ENCODE measurements around the gene ARFIP2. TPM values are rescaled to one million over a fixed set of nuclear protein-coding genes. Genes with fewer than 3 reads are reported as not detected.
A peak's percentile ranks its signal among the peaks of the same experiment; 100 is the strongest.

The ARFIP2 gene
- total RNA-seq, 1 donor from 2014 or later = 43.1 TPM

- intact Hi-C loops (cut with micrococcal nuclease) = loop anchor here (10.0 kb wide), 1 partner anchor 852 kb away; the partner anchor contains the start of gene TRIM34
- no peak for DNase-seq
- TF ChIP-seq CTCF (IDR thresholded peaks at IDR 0.05) = no peak
- Mint-ChIP-seq H3K4me3 (no peak overlapping the region), H3K9me3 (no peaks in the 10 kb centered on the region), H3K27me3 (no peaks in the 10 kb centered on the region), H3K27ac (peak overlapping the region; percentile 10), H3K36me3 (ENCODE audit: low read depth) (peaks cover 33% of the 10 kb centered on the region), H3K4me1 (peaks cover 39% of the 10 kb centered on the region)
- ChIA-PET CTCF (no interaction called here), POLR2A (no interaction called here)
- no peak for ATAC-seq (ENCODE audit: low read depth)
Observed at GRCh38 chr11:6476571-6476970, 4.6 kb downstream of the ARFIP2 start.

GRCh38 chr11:6475936-6476335, 5.2 kb downstream of the ARFIP2 start:
- Mint-ChIP-seq H3K36me3 (ENCODE audit: low read depth) (peaks cover 28% of the 10 kb centered on the region), H3K4me1 (peaks cover 35% of the 10 kb centered on the region), H3K9me3 (no peaks in the 10 kb centered on the region), H3K4me3 (no peak overlapping the region), H3K27ac (no peak overlapping the region), H3K27me3 (no peaks in the 10 kb centered on the region)
- no peak for ATAC-seq (ENCODE audit: low read depth)
- DNase-seq = no peak
- intact Hi-C loops (cut with micrococcal nuclease) = loop anchor here (10.0 kb wide), 1 partner anchor 851 kb away; the partner anchor contains the start of gene TRIM34
- ChIA-PET POLR2A (interaction anchor here (1.0 kb wide), 1 partner anchor 97 kb away, joined by 3 read pairs; no protein-coding TSS in a partner anchor), CTCF (no interaction called here)
- TF ChIP-seq CTCF (IDR thresholded peaks at IDR 0.05) = no peak

- DNase-seq = no peak
- Mint-ChIP-seq H3K9me3 (no peaks in the 10 kb centered on the region), H3K4me3 (peak overlapping the region; percentile 86), H3K36me3 (ENCODE audit: low read depth) (peaks cover 25% of the 10 kb centered on the region), H3K27ac (peak overlapping the region; percentile 77), H3K27me3 (no peaks in the 10 kb centered on the region), H3K4me1 (peaks cover 25% of the 10 kb centered on the region)
- no peak for ATAC-seq (ENCODE audit: low read depth)
- ChIA-PET POLR2A (interaction anchor here (0.6 to 1.0 kb wide), 2 partner anchors 96 to 220 kb away, joined by 3 read pairs; no protein-coding TSS in a partner anchor), CTCF (interaction anchor here (1.2 kb wide), 2 partner anchors 31 to 96 kb away, joined by 3 to 5 read pairs; no protein-coding TSS in a partner anchor)
- no peak for TF ChIP-seq CTCF (IDR thresholded peaks at IDR 0.05)
- intact Hi-C loops (cut with micrococcal nuclease) = loop anchor here (1.0 to 10.0 kb wide), 3 partner anchors 85 to 1037 kb away; partner anchors contain the start of genes PPFIBP2, SMPD1 and TRIM34
Observed at GRCh38 chr11:6474806-6475500, 6.2 kb downstream of the ARFIP2 start.

GRCh38 chr11:6474413-6474792, 6.7 kb downstream of the ARFIP2 start:
- Mint-ChIP-seq H3K4me3 (peak overlapping the region; percentile 86), H3K4me1 (peaks cover 20% of the 10 kb centered on the region), H3K9me3 (no peaks in the 10 kb centered on the region), H3K27me3 (no peaks in the 10 kb centered on the region), H3K27ac (peak overlapping the region; percentile 77), H3K36me3 (ENCODE audit: low read depth) (peaks cover 25% of the 10 kb centered on the region)
- intact Hi-C loops (cut with micrococcal nuclease) = loop anchor here (1.0 to 10.0 kb wide), 3 partner anchors 84 to 1038 kb away; partner anchors contain the start of genes PPFIBP2, SMPD1 and TRIM34
- POLR2A ChIA-PET = interaction anchor here (1.0 to 2.1 kb wide), 3 partner anchors 56 to 137 kb away, joined by 3 to 10 read pairs (median 4); partner anchors contain the start of genes APBB1, SMPD1 and TAF10
- no peak for TF ChIP-seq CTCF (IDR thresholded peaks at IDR 0.05)
- CTCF ChIA-PET = interaction anchor here (1.2 kb wide), 2 partner anchors 31 to 95 kb away, joined by 3 to 5 read pairs; no protein-coding TSS in a partner anchor
- DNase-seq (no peak), ATAC-seq (ENCODE audit: low read depth) (no peak)

All from activated B cell treated with CpG ODN at 0.5 μM for 24 hours (primary cell).